Measurements from ENCODE around the gene RBM8A.

Gene RBM8A

GRCh38 chr1:145927063-145927886, at the start of gene RBM8A:
RBM8A (minus strand) TSS chr1:145927484; CDS start chr1:145927426, 58 bp downstream.
- peak; percentile 96 for FAIRE-seq

- no peak for FAIRE-seq
These were observed 49.7 kb upstream of the RBM8A start for GRCh38 chr1:145977016-145977415.

DNA sequence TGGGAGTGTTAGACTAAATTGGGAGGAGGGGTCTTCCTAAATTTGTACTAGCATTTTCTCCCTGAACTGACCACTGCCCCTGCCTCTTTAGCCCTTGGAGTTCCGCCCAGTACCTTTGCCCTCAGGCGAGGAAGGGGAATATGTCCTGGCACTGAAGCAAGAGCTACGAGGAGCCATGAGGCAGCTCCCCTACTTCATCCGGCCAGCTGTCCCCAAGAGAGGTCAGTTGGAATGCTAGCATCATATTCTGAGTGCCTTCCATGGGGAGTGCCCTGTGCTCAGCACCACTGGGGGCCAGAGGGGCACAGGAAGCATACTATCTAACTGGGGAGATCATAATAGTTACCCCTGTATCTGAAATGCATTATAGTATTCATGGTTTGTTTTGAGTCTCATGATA, 47.9 kb upstream of the RBM8A start:
- FAIRE-seq, result no peak

GRCh38 chr1:145974721-145975120, 47.4 kb upstream of the RBM8A start:
- FAIRE-seq, result no peak

- no peak for FAIRE-seq
These were observed 45.3 kb upstream of the RBM8A start for GRCh38 chr1:145972580-145972979.

GRCh38 chr1:145967288-145967687, 40.0 kb upstream of the RBM8A start:
- FAIRE-seq, result no peak

DNA sequence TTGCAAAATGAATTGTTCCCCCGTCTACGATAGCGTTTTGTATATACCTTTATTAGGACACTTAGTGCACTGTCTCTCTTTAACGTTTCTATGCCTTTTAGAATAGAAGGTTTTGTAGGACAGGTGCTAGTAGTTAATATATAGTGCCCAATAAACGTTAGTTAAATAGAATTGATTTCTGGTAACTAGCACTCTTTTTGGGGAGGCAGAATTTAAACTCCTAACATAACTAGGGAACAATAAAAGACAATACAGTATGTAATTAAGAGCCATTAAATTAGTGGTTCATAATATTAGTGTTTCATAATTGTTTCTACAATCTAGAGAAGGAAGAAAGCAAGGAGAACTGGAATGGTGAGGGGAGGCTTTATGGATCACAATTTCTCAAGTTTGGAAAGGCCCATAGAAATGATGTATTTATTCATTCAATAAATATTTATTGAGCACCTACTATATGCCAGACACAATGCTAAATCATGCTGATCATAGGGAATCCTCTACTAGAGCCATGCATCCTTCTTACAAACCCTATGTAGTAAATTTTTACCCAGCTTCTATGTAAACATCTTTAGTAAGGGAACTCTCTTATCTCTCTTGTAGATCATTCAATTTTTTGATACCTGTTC, 37.9 kb upstream of the RBM8A start:
- no peak for FAIRE-seq

DNA sequence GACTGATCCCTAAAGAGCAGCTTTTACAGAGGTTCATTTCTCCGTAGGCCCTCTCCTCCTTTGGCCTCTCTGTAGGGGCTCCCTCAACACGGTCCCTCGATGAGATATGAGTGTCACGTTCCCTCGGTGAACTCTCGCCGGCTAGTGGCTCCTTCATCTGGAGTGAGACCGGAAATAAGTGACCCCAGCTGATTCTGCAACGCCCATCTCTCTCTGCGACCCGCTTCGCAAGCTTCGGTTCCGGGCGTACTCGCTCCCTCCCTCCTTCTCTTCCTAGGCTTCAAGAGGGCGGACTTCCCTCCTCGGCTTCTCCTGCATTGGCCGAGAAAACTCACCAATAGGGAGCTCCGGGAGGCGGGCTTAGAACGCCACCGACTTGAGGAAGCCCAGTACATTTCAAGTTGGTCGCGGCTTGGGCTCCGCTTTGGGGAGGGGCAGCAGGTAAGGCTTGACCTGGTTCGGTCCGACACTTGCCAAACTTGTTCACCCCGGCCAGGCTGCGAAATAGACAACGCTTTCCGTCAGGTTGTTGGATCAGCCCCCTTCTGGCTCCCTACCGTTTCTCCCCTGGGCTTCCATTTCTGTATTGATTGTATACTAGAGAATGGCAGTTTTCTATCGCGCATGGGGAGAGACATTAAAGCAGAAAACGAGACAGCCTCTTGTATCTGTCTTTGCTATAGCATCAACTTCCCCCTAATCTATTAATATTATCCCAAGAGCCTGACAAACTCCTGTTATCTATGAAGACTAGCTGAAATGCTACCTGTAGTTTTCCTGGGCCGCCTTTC, 37.2 kb upstream of the RBM8A start, which contains the start of the genes ANKRD34A and POLR3GL:
Gene ANKRD34A (minus strand): TSS at position 248 of the 791 bp plus-strand sequence. CDS start 2,816 bp downstream, outside the sequence.
Gene POLR3GL (plus strand): TSS at position 363 of the 791 bp plus-strand sequence. CDS start 10,176 bp downstream, outside the sequence.
- FAIRE-seq, result peak; percentile 98

- FAIRE-seq, result no peak
These were observed 36.2 kb upstream of the RBM8A start for GRCh38 chr1:145963265-145964019.

GRCh38 chr1:145962157-145963102, 35.1 kb upstream of the RBM8A start:
- FAIRE-seq, result no peak

DNA sequence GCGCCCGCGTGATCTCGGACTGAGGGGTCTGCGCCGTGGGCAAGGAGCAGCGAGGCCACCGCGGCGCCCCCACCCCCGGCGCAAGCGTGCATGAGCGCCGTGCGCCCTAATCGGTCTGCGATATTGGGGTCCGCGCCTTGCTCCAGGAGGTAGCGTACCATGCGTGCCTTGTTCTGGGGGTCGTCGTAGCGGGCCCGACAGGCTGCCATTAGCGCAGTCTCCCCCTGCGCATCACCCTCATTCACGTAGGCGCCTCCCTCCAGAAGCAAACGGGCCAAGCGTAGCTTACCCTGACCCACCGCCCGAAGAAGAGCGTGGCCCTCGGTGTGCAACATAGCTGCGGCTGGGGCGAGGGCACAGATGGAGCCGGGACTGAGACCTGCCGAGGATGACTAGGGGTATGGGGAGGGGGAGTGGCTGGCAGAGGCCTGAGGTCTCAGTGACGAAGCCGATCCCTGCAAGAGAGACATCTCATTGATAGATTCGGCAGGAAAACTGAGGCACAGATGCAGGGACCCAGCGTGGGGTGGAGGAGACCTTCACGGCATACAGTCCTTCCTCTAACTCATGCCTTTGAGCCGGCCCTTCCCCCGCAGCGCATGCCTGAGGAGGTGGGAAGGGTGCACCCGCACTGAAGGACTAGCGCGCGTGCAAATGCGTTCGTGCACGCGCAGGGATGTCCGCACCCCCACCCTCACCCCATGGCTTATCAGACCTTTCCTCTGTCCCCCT, 34.3 kb upstream of the RBM8A start:
- no peak for FAIRE-seq

- no peak for FAIRE-seq
These were observed 33.8 kb upstream of the RBM8A start for GRCh38 chr1:145961109-145961424.

- no peak for FAIRE-seq
These were observed 33.3 kb upstream of the RBM8A start for GRCh38 chr1:145960468-145961108.

DNA sequence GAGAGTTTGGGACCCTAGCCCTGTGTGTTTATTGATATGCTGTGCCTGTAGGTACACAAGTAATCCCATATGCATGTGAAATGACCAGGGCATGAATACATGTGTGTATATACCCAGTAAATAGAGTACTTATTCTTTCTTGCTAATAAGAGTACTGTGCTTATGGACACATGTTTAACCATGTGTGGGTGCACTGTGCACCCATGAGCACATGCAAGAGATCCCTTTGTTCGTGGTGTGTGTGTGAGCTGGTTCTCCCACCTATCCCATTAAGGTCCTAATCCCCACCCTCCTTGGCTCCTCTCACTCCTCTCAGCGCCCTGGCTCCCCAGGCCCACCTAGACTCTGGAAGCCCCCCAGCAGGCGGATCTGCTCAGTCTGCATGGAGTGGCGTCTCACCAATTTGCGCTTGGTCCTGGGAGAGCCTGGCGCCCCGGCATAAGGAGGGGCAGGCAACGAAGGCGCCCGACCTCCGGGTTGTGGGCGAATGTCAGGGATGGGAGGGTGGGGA, 32.7 kb upstream of the RBM8A start:
- FAIRE-seq, result no peak

DNA sequence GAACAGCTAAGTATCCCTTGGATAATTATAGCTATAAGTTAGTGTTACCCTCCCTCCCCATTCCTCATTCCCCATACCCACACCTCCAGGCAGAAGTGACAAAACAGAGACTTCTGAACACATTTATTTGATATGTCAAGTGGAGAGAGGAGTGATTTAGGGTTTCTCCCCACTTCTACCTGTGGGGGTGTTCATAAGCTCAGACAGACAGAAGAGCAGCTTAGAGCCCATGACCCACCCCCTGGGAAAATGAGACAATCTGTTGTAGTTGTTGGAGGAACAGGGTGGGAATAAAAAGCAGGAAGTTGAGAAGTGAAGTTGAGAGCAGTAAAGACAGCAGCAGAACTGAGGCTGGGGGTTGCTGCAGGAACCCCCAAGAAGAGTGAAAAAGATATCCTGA, 32.0 kb upstream of the RBM8A start:
- no peak for FAIRE-seq

DNA sequence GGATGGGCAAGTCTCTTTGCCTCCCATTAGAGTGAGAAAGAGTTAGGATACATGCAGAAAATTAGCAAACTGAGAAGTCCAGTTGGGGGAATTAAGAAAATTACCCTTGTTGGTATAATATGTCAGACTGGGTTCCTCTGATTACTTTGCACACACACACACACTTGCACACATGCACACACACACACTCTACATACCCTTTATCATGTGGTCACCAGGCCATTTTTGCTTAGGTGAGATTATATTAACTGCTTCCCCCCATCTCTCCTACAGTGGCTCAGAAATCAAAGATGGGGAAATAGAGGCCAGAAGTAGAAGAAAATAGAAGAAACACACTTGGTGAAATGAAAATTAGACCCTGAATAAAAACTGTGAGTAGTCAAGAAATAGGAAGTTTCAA, 31.4 kb upstream of the RBM8A start:
- FAIRE-seq, result no peak

DNA sequence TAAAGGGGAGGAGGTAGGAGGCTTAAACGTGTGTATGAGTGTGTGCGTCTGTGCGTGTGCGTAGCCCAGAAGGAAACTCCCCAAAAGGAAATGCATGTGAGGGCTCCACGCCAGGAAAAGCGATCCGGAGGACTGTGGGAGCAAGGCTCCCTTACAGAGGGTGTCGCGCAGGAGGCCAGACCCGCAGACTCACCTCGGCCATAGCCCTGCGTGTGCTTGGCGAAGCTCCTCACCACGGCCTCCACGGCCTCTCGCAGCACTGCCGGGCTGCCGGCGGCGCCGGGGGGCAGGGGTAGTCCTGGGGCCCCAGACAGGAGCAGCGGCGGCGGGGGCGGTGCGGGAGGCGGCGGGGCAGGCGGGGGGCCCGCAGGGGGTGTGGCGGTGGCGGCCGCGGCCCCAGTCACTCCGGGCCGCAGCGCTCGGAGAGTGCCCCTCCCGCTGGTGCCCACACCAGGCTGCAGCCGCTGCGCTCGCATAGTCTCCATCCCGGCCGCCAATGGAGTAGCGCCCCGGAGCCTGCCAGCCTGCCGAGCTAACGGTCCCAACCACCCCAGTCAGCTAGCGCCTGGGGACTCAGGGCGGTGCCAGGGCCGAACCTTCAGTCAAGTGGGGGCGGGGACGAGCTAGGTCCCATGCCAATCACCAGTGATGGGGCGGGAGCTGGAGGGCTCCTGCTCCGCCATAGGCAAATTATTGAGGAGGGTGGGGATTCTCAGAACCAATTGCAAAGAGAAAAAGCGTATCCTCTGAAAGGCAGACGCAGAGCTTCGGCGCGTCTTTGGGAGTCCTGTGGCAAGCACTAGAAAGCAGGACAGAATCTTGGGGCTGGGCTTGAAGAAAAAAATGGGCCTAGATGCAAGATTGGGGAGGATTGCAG, 30.4 kb upstream of the RBM8A start, which contains the start of gene LIX1L:
Gene LIX1L (minus strand): TSS at position 575 of the 877 bp plus-strand sequence. CDS start 90 bp downstream, at position 485.
- peak; percentile 97 for FAIRE-seq

- FAIRE-seq, result no peak
These were observed 29.6 kb upstream of the RBM8A start for GRCh38 chr1:145956781-145957442.
